ENCODE results near the gene KBTBD12. TPM values are rescaled to one million over a fixed set of nuclear protein-coding genes. Genes with fewer than 3 reads are reported as not detected.

The KBTBD12 gene
- total and polyA plus RNA-seq, 4 donors, result 0.02 to 0.89 (median 0.08) TPM; not detected in 1

DNA sequence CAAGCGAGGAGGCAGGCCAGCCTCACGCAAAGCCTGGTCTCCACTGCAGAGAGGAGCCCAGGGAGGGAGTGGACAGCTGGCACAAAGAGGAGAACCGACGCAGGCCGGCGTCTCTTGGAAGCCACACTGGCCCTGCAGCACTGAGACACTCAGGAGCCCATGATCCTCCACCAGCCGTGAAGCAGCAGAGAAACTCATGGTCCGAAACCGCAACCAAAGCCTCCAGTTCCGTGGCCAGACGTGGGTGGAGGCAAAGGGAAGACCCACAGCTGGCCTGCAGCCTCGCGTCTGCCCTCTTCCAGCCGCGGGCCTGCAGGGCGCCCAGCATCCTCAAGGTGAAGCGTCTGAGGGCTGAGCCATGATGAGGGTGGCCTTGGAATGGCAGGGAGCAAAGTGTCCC lies 75.0 kb downstream of the KBTBD12 start (continued):
- TF ChIP-seq, protein P1, sequence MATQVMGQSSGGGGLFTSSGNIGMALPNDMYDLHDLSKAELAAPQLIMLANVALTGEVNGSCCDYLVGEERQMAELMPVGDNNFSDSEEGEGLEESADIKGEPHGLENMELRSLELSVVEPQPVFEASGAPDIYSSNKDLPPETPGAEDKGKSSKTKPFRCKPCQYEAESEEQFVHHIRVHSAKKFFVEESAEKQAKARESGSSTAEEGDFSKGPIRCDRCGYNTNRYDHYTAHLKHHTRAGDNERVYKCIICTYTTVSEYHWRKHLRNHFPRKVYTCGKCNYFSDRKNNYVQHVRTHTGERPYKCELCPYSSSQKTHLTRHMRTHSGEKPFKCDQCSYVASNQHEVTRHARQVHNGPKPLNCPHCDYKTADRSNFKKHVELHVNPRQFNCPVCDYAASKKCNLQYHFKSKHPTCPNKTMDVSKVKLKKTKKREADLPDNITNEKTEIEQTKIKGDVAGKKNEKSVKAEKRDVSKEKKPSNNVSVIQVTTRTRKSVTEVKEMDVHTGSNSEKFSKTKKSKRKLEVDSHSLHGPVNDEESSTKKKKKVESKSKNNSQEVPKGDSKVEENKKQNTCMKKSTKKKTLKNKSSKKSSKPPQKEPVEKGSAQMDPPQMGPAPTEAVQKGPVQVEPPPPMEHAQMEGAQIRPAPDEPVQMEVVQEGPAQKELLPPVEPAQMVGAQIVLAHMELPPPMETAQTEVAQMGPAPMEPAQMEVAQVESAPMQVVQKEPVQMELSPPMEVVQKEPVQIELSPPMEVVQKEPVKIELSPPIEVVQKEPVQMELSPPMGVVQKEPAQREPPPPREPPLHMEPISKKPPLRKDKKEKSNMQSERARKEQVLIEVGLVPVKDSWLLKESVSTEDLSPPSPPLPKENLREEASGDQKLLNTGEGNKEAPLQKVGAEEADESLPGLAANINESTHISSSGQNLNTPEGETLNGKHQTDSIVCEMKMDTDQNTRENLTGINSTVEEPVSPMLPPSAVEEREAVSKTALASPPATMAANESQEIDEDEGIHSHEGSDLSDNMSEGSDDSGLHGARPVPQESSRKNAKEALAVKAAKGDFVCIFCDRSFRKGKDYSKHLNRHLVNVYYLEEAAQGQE (IDR thresholded peaks at IDR 0.05), result no peak
- TF ChIP-seq, protein P2, sequence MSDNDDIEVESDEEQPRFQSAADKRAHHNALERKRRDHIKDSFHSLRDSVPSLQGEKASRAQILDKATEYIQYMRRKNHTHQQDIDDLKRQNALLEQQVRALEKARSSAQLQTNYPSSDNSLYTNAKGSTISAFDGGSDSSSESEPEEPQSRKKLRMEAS (IDR thresholded peaks at IDR 0.05), result no peak
- no peak for TF ChIP-seq TAF1 (conservative IDR thresholded peaks at IDR 0.05)

DNA sequence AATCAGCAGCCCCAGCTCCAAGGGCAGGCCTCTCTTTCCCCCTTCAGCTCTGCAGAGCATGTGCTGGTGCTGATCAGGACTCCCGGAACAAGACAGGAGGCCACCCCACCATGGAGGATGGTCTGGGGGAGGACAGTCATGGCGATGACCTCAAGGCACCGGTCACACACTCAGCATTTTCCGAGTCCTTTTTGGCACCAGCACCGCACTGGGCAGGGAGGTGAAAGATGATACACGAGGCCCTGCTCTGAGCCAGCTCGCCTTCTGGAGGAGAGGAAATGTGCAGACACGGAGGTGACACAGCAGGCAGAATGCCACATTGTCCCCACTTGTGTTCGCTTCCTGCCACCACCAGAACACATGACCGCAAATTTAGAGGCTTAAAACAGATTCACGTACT lies 75.4 kb downstream of the KBTBD12 start:
- Histone ChIP-seq H3K4me3 (ENCODE audit: low read depth in 1 of 3, low read length in 3 of 3) (no peak overlapping the region), H3K27me3 (ENCODE audit: control insufficient read depth in 4 of 4, insufficient read depth in 4 of 4, low read length in 3 of 4) (no peaks in the 10 kb centered on the region), H3K4me1 (ENCODE audit: control insufficient read depth in 4 of 4, insufficient read depth in 4 of 4, low read length in 3 of 4) (peaks cover 4 to 18% (median 10%) of the 10 kb centered on the region in 4 donors), H3K9me3 (ENCODE audit: control insufficient read depth in 4 of 4, low read length in 3 of 4) (no peaks in the 10 kb centered on the region), H3K27ac (ENCODE audit: low read depth in 1 of 2, low read length in 2 of 2) (no peak overlapping the region), H3K9ac (ENCODE audit: low read depth in 1 of 2, low read length in 2 of 2) (no peak overlapping the region), H3K36me3 (ENCODE audit: control insufficient read depth in 4 of 4, insufficient read depth in 3 of 4, low read depth in 1 of 4, low read length in 3 of 4) (no peaks in the 10 kb centered on the region)
- no peak for DNase-seq (ENCODE audit: low spot score)
- WGBS, result 83% methylated on average over 11 of the region's 11 CpGs
- TF ChIP-seq NR2F2 (IDR thresholded peaks at IDR 0.05) (no peak), TAF1 (conservative IDR thresholded peaks at IDR 0.05) (no peak), HNF4G (IDR thresholded peaks at IDR 0.05) (no peak), HNF4A (conservative IDR thresholded peaks at IDR 0.05) (no peak), FOXA1 (IDR thresholded peaks at IDR 0.05) (no peak), RXRA (IDR thresholded peaks at IDR 0.05) (no peak)
- TF ChIP-seq, protein P3, sequence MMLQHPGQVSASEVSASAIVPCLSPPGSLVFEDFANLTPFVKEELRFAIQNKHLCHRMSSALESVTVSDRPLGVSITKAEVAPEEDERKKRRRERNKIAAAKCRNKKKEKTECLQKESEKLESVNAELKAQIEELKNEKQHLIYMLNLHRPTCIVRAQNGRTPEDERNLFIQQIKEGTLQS (IDR thresholded peaks at IDR 0.05), result no peak
- TF ChIP-seq, protein P4, sequence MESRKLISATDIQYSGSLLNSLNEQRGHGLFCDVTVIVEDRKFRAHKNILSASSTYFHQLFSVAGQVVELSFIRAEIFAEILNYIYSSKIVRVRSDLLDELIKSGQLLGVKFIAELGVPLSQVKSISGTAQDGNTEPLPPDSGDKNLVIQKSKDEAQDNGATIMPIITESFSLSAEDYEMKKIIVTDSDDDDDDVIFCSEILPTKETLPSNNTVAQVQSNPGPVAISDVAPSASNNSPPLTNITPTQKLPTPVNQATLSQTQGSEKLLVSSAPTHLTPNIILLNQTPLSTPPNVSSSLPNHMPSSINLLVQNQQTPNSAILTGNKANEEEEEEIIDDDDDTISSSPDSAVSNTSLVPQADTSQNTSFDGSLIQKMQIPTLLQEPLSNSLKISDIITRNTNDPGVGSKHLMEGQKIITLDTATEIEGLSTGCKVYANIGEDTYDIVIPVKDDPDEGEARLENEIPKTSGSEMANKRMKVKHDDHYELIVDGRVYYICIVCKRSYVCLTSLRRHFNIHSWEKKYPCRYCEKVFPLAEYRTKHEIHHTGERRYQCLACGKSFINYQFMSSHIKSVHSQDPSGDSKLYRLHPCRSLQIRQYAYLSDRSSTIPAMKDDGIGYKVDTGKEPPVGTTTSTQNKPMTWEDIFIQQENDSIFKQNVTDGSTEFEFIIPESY (IDR thresholded peaks at IDR 0.05), result no peak

DNA sequence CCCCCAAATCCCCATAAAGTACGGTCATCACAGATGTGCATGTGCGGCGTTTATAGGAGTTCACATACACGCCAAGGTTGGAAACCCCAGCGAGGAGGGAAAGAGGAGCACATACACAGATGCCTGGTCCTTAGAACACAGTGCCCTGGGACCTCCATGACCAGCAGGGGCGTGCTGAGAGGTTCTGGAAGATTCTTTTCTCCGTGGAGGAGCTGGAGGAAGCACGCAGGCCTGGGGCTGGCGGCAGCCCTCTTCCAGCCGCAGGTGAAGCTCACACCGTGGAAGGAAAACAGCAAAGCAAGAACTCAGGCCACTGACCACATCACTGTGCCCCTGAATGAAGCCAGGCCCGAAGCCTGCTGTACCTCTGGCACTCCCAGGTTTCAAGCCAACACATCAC lies 76.2 kb downstream of the KBTBD12 start:
- 91% methylated on average over 12 of the region's 12 CpGs for WGBS
- Histone ChIP-seq H3K4me1 (ENCODE audit: control insufficient read depth in 4 of 4, insufficient read depth in 4 of 4, low read length in 3 of 4) (peaks cover 4 to 18% (median 10%) of the 10 kb centered on the region in 4 donors), H3K9ac (ENCODE audit: low read depth in 1 of 2, low read length in 2 of 2) (no peak overlapping the region), H3K9me3 (ENCODE audit: control insufficient read depth in 4 of 4, low read length in 3 of 4) (no peaks in the 10 kb centered on the region), H3K4me3 (ENCODE audit: low read depth in 1 of 3, low read length in 3 of 3) (no peak overlapping the region), H3K36me3 (ENCODE audit: control insufficient read depth in 4 of 4, insufficient read depth in 3 of 4, low read depth in 1 of 4, low read length in 3 of 4) (no peaks in the 10 kb centered on the region), H3K27ac (ENCODE audit: low read depth in 1 of 2, low read length in 2 of 2) (no peak overlapping the region), H3K27me3 (ENCODE audit: control insufficient read depth in 4 of 4, insufficient read depth in 4 of 4, low read length in 3 of 4) (no peaks in the 10 kb centered on the region)
- no peak for DNase-seq (ENCODE audit: low spot score)
- no peak for TF ChIP-seq FOXA2 (IDR thresholded peaks at IDR 0.05)
- TF ChIP-seq TAF1 (conservative IDR thresholded peaks at IDR 0.05), result no peak
- TF ChIP-seq, protein P4 (IDR thresholded peaks at IDR 0.05), result no peak
- TF ChIP-seq EGR1 (IDR thresholded peaks at IDR 0.05; ENCODE audit: low read depth in 2 of 2), result no peak
- no peak for TF ChIP-seq FOXA1 (IDR thresholded peaks at IDR 0.05)
- TF ChIP-seq, protein P2 (IDR thresholded peaks at IDR 0.05), result no peak
- no peak for TF ChIP-seq YY1 (IDR thresholded peaks at IDR 0.05)
- TF ChIP-seq SP1 (IDR thresholded peaks at IDR 0.05), result no peak
- no peak for TF ChIP-seq HNF4A (conservative IDR thresholded peaks at IDR 0.05)
- no peak for TF ChIP-seq RAD21 (IDR thresholded peaks at IDR 0.05)
- TF ChIP-seq HNF4G (IDR thresholded peaks at IDR 0.05), result no peak
- TF ChIP-seq JUND (IDR thresholded peaks at IDR 0.05), result no peak
- TF ChIP-seq, protein P3 (IDR thresholded peaks at IDR 0.05), result no peak
- TF ChIP-seq, protein P1 (IDR thresholded peaks at IDR 0.05), result no peak
- no peak for TF ChIP-seq RXRA (IDR thresholded peaks at IDR 0.05)

All from liver (tissue), 9 donors.